Measurements from ENCODE around the gene PLA2G12A. TPM values are rescaled to one million over a fixed set of nuclear protein-coding genes. Genes with fewer than 3 reads are reported as not detected.

The PLA2G12A gene
- total and polyA plus RNA-seq, 4 donors = 24.2 to 36.0 (median 31.3) TPM

GRCh38 chr4:109752525-109752924 lies 22.7 kb upstream of the PLA2G12A start:
- Histone ChIP-seq H3K4me1 (ENCODE audit: control insufficient read depth in 5 of 5, insufficient read depth in 5 of 5, low read length in 5 of 5) (no peaks in the 10 kb centered on the region), H3K4me3 (no peak overlapping the region), H3K27ac (ENCODE audit: low read depth in 1 of 2, low read length in 1 of 2) (no peak overlapping the region), H3K27me3 (ENCODE audit: control insufficient read depth in 3 of 3, insufficient read depth in 3 of 3, low read length in 2 of 3) (no peaks in the 10 kb centered on the region), H3K9me3 (ENCODE audit: control insufficient read depth in 4 of 4, insufficient read depth in 3 of 4, low read length in 3 of 4) (no peaks in the 10 kb centered on the region), H3K36me3 (ENCODE audit: control insufficient read depth in 4 of 4, insufficient read depth in 4 of 4, low read length in 4 of 4) (peaks cover 0 to 2% (median 0%) of the 10 kb centered on the region in 4 donors), H3K9ac (ENCODE audit: insufficient read depth in 1 of 2, low read length in 2 of 2) (no peak overlapping the region)
- ATAC-seq (ENCODE audit: insufficient read depth, low FRiP score) (no peak), DNase-seq (no peak)
- WGBS, 2 donors = 0 to 57% methylated on average over 1 of the region's 1 CpG
- TF ChIP-seq CTCF (IDR thresholded peaks at IDR 0.05; ENCODE audit: control extremely low read depth, extremely low read depth) = no peak

GRCh38 chr4:109751852-109752251 lies 22.0 kb upstream of the PLA2G12A start:
- Histone ChIP-seq H3K27ac (ENCODE audit: low read depth in 1 of 2, low read length in 1 of 2) (no peak overlapping the region), H3K27me3 (ENCODE audit: control insufficient read depth in 3 of 3, insufficient read depth in 3 of 3, low read length in 2 of 3) (no peaks in the 10 kb centered on the region), H3K4me1 (ENCODE audit: control insufficient read depth in 5 of 5, insufficient read depth in 5 of 5, low read length in 5 of 5) (no peaks in the 10 kb centered on the region), H3K9ac (ENCODE audit: insufficient read depth in 1 of 2, low read length in 2 of 2) (no peak overlapping the region), H3K4me3 (no peak overlapping the region), H3K9me3 (ENCODE audit: control insufficient read depth in 4 of 4, insufficient read depth in 3 of 4, low read length in 3 of 4) (no peaks in the 10 kb centered on the region), H3K36me3 (ENCODE audit: control insufficient read depth in 4 of 4, insufficient read depth in 4 of 4, low read length in 4 of 4) (peaks cover 0 to 2% (median 0%) of the 10 kb centered on the region in 4 donors)
- no peak for ATAC-seq (ENCODE audit: insufficient read depth, low FRiP score)
- no peak for DNase-seq
- 94 to 97% methylated on average over 4 of the region's 4 CpGs for WGBS, 2 donors
- no peak for TF ChIP-seq CTCF (IDR thresholded peaks at IDR 0.05; ENCODE audit: control extremely low read depth, extremely low read depth)

GRCh38 chr4:109750652-109751244 lies 20.9 kb upstream of the PLA2G12A start:
- DNase-seq (no peak), ATAC-seq (ENCODE audit: insufficient read depth, low FRiP score) (no peak)
- H3K9me3 ChIP-seq (ENCODE audit: control insufficient read depth in 4 of 4, insufficient read depth in 3 of 4, low read length in 3 of 4) = no peaks in the 10 kb centered on the region
- no peak overlapping the region for H3K27ac ChIP-seq (ENCODE audit: low read depth in 1 of 2, low read length in 1 of 2)
- no peak overlapping the region for H3K4me3 ChIP-seq
- 95 to 96% methylated on average over 4 of the region's 4 CpGs for WGBS, 2 donors
- no peak overlapping the region for H3K9ac ChIP-seq (ENCODE audit: insufficient read depth in 1 of 2, low read length in 2 of 2)
- H3K36me3 ChIP-seq (ENCODE audit: control insufficient read depth in 4 of 4, insufficient read depth in 4 of 4, low read length in 4 of 4) = peaks cover 0 to 2% (median 0%) of the 10 kb centered on the region in 4 donors
- no peaks in the 10 kb centered on the region for H3K4me1 ChIP-seq (ENCODE audit: control insufficient read depth in 5 of 5, insufficient read depth in 5 of 5, low read length in 5 of 5)
- no peak for TF ChIP-seq CTCF (IDR thresholded peaks at IDR 0.05; ENCODE audit: control extremely low read depth, extremely low read depth)
- no peaks in the 10 kb centered on the region for H3K27me3 ChIP-seq (ENCODE audit: control insufficient read depth in 3 of 3, insufficient read depth in 3 of 3, low read length in 2 of 3)
